HCT116 (cell line): ENCODE results near the gene IGFBP7. TPM values are rescaled to one million over a fixed set of nuclear protein-coding genes. Genes with fewer than 3 reads are reported as not detected.

ENCODE experiments used
- ATAC-seq: fragments of 200-7000 bp; cut with Tn5 transposase; 2 replicates; pipeline ENCODE4 v1.9.1; 2020; ENCODE audit warnings: mild to moderate bottlenecking, moderate library complexity
- BruUV-seq: library from RNA; stranded (reverse); fragments of 400-500 nt; replicated peaks from 2 replicates; lab custom pipeline; 2021; lab: Mats Ljungman, UMichigan
- CTCF ChIA-PET: fragments of 300-600 bp; sonication (Branson Sonifier 250); formaldehyde crosslinking; loops from one replicate; lab custom pipeline; 2021; ENCODE audit warnings: antibody characterized with exemption; lab: Charles Lee
- POLR2A ChIA-PET: fragments of 300-600, 350-600 bp; sonication (Branson Sonifier 250); formaldehyde crosslinking; loops from one replicate; lab custom pipeline; 2021; ENCODE audit warnings: antibody characterized with exemption; lab: Charles Lee
- RAD21 ChIA-PET, 2 experiments: fragments of 300-600 bp; sonication (Branson Sonifier 250); formaldehyde crosslinking; loops; one replicate each; lab custom pipeline; 2023; ENCODE audit warnings: low total read pairs in 2 of 2; ENCODE audit not compliant: uncharacterized antibody in 2 of 2, unreplicated experiment in 2 of 2, low non-redundant PET in 1 of 2; lab: Charles Lee
- DNase-seq: peaks from one replicate; pipeline ENCODE4 v3.0.0-alpha.2; 2010; ENCODE audit warnings: low read depth, low spot score
- H2AFZ ChIP-seq: fragments of 200-600 bp; shearing (Covaris generic), sonication (generic); 2 replicates; pipeline ENCODE4 v1.6.1; 2017; ENCODE audit warnings: low read depth, mixed run types, mixed read lengths, antibody characterized with exemption, low read length; ENCODE audit not compliant: poor library complexity, severe bottlenecking
- H3K27ac ChIP-seq: 2 replicates; pipeline ENCODE4 v1.5.1; 2012; ENCODE audit warnings: low read depth, low read length
- H3K27me3 ChIP-seq: fragments of 200-600 bp; sonication (generic); 2 replicates; pipeline ENCODE4 v1.6.1; 2016; ENCODE audit warnings: mixed run types, low read length, mixed read lengths; ENCODE audit not compliant: insufficient read depth
- H3K36me3 ChIP-seq, 2 experiments: fragments of 200-500 bp in 1 of 2; fragments of 200-600 bp in 1 of 2; sonication (Bioruptor generic) in 1 of 2; sonication (generic) in 1 of 2; 2 replicates each; pipeline versions ENCODE4 v1.5.1 to v1.6.1; 2014 to 2016; ENCODE audit warnings: low read length in 2 of 2, inconsistent platforms in 1 of 2, mixed read lengths in 1 of 2, mixed run types in 1 of 2; ENCODE audit not compliant: insufficient read depth in 2 of 2, control insufficient read depth in 1 of 2
- H3K4me1 ChIP-seq, 2 experiments: fragments of 200-600 bp in 1 of 2; sonication (generic) in 1 of 2; 2 replicates each; pipeline versions ENCODE4 v1.5.1 to v1.6.1; 2012 to 2017; ENCODE audit warnings: low read length in 2 of 2, inconsistent platforms in 1 of 2, mild to moderate bottlenecking in 1 of 2, mixed read lengths in 1 of 2, mixed run types in 1 of 2, moderate library complexity in 1 of 2; ENCODE audit not compliant: insufficient read depth in 2 of 2, control insufficient read depth in 1 of 2
- H3K4me2 ChIP-seq: fragments of 200-600 bp; sonication (generic); 2 replicates; pipeline ENCODE4 v1.6.1; 2017; ENCODE audit warnings: mixed run types, low read length, mixed read lengths
- H3K4me3 ChIP-seq, 2 experiments: fragments of 200-600 bp in 1 of 2; sonication (generic) in 1 of 2; replicated peaks in 1 of 2; 2 replicates each; pipeline ENCODE4 v1.5.1; 2011 to 2016; ENCODE audit warnings: low read length in 2 of 2, control low read depth in 1 of 2, low read depth in 1 of 2, mild to moderate bottlenecking in 1 of 2, mixed read lengths in 1 of 2, mixed run types in 1 of 2
- H3K79me2 ChIP-seq: fragments of 200-600 bp; sonication (generic); 2 replicates; pipeline ENCODE4 v1.6.1; 2017; ENCODE audit warnings: mild to moderate bottlenecking, mixed run types, low read length, moderate library complexity, mixed read lengths; ENCODE audit not compliant: insufficient read depth
- H3K9ac ChIP-seq: fragments of 200-600 bp; sonication (generic); 2 replicates; pipeline ENCODE4 v1.6.1; 2016; ENCODE audit warnings: low read length, mixed read lengths
- H3K9me2 ChIP-seq: fragments of 200-600 bp; sonication (generic), shearing (Covaris generic); 2 replicates; pipeline ENCODE4 v1.6.1; 2017; ENCODE audit warnings: mixed run types, mild to moderate bottlenecking, moderate library complexity; ENCODE audit not compliant: insufficient read depth
- H3K9me3 ChIP-seq, 2 experiments: fragments of 200-500 bp in 1 of 2; fragments of 200-600 bp in 1 of 2; sonication (Bioruptor generic) in 1 of 2; sonication (generic) in 1 of 2; 2 replicates each; pipeline ENCODE4 v1.6.1; 2014 to 2017; ENCODE audit warnings: low read length in 2 of 2, mixed read lengths in 2 of 2, inconsistent platforms in 1 of 2, low read depth in 1 of 2, mild to moderate bottlenecking in 1 of 2, mixed run types in 1 of 2, moderate library complexity in 1 of 2; ENCODE audit not compliant: control insufficient read depth in 1 of 2, insufficient read depth in 1 of 2
- H4K20me1 ChIP-seq: fragments of 200-600 bp; sonication (generic), shearing (Covaris generic); 2 replicates; pipeline ENCODE4 v1.6.1; 2017; ENCODE audit warnings: mixed run types, mild to moderate bottlenecking, moderate library complexity; ENCODE audit not compliant: insufficient read depth
- CEBPB ChIP-seq: IDR thresholded peaks from 2 replicates; pipeline ENCODE4 v1.6.1; 2012; ENCODE audit warnings: low read depth
- EGR1 ChIP-seq: IDR thresholded peaks from 2 replicates; pipeline ENCODE4 v1.6.1; 2012; ENCODE audit warnings: low read depth
- EZH2 ChIP-seq: fragments of 200-600 bp; sonication (generic); IDR thresholded peaks from 2 replicates; pipeline ENCODE4 v1.6.1; 2017; ENCODE audit warnings: antibody characterized with exemption, mixed run types
- FOSL1 ChIP-seq: IDR thresholded peaks from 2 replicates; pipeline ENCODE4 v1.6.1; 2012; ENCODE audit warnings: low read depth
- POLR2AphosphoS5 ChIP-seq: IDR thresholded peaks from 2 replicates; pipeline ENCODE4 v1.6.1; 2011; ENCODE audit warnings: mild to moderate bottlenecking, low read depth, low read length, moderate library complexity
- RAD21 ChIP-seq: IDR thresholded peaks from 2 replicates; pipeline ENCODE4 v1.6.1; 2012; ENCODE audit warnings: low read depth, mild to moderate bottlenecking
- SIN3A ChIP-seq: IDR thresholded peaks from 2 replicates; pipeline ENCODE4 v1.6.1; 2012; ENCODE audit warnings: low read depth
- SRF ChIP-seq: IDR thresholded peaks from 2 replicates; pipeline ENCODE4 v1.6.1; 2012; ENCODE audit warnings: low read depth
- ZFX ChIP-seq: fragments of 450-650 bp; IDR thresholded peaks from 2 replicates; pipeline ENCODE4 v1.6.1; 2017
- intact Hi-C: fragments of 100-400 bp; cut with micrococcal nuclease; formaldehyde crosslinking; loops from 2 replicates; pipeline ENCODE4 v1.10.0; 2022
- total RNA-seq: library from RNA; stranded (reverse); gene quantifications from one replicate; pipeline ENCODE4 v1.2.1, GENCODE V29; 2021; ENCODE audit not compliant: unreplicated experiment
- TF ChIP-seq, protein P1 (sequence below): IDR thresholded peaks from 2 replicates; pipeline ENCODE4 v1.6.1; 2012
- TF ChIP-seq, protein P2 (sequence below), 3 experiments: fragments of 200-600 bp in 1 of 3; sonication (generic) in 1 of 3; IDR thresholded peaks in 2 of 3; conservative IDR thresholded peaks in 1 of 3; 2 replicates each; pipeline ENCODE4 v1.5.1; 2012 to 2017; ENCODE audit warnings: low read depth in 2 of 3, low read length in 2 of 3, antibody characterized with exemption in 1 of 3, borderline replicate concordance in 1 of 3, control low read depth in 1 of 3, mild to moderate bottlenecking in 1 of 3, mixed read lengths in 1 of 3, mixed run types in 1 of 3, moderate library complexity in 1 of 3; ENCODE audit not compliant: insufficient read depth in 1 of 3

Gene IGFBP7
- total RNA-seq, 1 experiment from 2014 or later: 0.91 TPM

DNA sequence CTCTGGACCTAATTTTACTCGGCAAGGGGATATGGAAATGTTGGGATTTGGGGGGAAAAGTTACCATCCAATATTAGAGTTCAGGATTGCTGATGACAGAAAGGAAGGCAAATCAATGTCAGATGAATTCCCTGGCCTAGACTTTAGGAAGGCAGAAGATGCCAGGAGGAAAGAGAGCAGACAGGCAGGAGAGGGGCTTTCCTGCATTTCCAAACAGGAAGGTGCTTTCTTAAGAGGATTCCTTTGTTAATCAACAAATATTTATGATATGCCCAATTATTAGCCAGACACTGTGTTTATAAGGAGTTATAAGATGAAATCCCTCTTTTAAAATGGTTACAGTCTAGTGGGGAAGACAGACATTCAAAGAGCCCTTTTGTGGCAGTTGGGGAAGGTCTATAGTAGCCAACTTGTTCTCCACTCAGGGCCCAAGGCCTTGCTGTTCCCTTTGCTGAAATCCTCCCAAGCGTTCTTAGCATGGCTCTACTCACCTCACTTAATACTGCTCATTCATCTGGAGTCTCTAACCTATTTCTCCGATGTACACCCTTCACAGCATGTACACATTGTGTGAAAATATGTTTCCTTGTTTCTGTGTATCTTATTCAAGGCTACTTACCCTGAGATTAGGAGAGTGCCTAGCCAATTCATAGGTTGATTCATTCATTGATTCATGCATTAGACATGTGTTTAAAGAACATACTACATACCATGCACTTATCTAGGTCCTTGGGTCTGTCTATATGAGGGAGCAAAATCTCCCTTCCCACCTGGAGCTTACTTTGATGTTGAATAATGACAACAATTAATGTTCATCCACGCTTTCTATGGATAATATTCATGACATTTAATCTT is 5.3 kb downstream of the IGFBP7 start:
- no peaks in the 10 kb centered on the region for H3K79me2 ChIP-seq
- RAD21 ChIA-PET: no interaction called here
- intact Hi-C loops: no loop called here
- H3K9me2 ChIP-seq: no peaks in the 10 kb centered on the region
- POLR2A ChIA-PET: no interaction called here
- no peak overlapping the region for H3K4me3 ChIP-seq
- TF ChIP-seq FOSL1 (no peak), EZH2 (no peak), SIN3A (no peak), RAD21 (no peak), EGR1 (no peak), ZFX (no peak), CEBPB (no peak), SRF (no peak), POLR2AphosphoS5 (no peak)
- TF ChIP-seq, protein P1, sequence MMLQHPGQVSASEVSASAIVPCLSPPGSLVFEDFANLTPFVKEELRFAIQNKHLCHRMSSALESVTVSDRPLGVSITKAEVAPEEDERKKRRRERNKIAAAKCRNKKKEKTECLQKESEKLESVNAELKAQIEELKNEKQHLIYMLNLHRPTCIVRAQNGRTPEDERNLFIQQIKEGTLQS: no peak
- TF ChIP-seq, protein P2, sequence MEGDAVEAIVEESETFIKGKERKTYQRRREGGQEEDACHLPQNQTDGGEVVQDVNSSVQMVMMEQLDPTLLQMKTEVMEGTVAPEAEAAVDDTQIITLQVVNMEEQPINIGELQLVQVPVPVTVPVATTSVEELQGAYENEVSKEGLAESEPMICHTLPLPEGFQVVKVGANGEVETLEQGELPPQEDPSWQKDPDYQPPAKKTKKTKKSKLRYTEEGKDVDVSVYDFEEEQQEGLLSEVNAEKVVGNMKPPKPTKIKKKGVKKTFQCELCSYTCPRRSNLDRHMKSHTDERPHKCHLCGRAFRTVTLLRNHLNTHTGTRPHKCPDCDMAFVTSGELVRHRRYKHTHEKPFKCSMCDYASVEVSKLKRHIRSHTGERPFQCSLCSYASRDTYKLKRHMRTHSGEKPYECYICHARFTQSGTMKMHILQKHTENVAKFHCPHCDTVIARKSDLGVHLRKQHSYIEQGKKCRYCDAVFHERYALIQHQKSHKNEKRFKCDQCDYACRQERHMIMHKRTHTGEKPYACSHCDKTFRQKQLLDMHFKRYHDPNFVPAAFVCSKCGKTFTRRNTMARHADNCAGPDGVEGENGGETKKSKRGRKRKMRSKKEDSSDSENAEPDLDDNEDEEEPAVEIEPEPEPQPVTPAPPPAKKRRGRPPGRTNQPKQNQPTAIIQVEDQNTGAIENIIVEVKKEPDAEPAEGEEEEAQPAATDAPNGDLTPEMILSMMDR (IDR thresholded peaks at IDR 0.05 in 2 of 3, conservative IDR thresholded peaks at IDR 0.05 in 1 of 3; ENCODE audit: borderline replicate concordance in 1 of 3, insufficient read depth in 1 of 3, low read depth in 2 of 3, low read length in 2 of 3): no peak
- DNase-seq (no peak), ATAC-seq (no peak)
- H3K9ac ChIP-seq: no peak overlapping the region
- no peak overlapping the region for H3K27ac ChIP-seq
- no peak overlapping the region for H3K4me2 ChIP-seq
- H2AFZ ChIP-seq: no peak overlapping the region
- BruUV-seq: no TSS peak
- H3K36me3 ChIP-seq: no peaks in the 10 kb centered on the region
- no peaks in the 10 kb centered on the region for H4K20me1 ChIP-seq
- H3K4me1 ChIP-seq: no peaks in the 10 kb centered on the region
- CTCF ChIA-PET: no interaction called here
- H3K9me3 ChIP-seq: no peaks in the 10 kb centered on the region
- H3K27me3 ChIP-seq: peaks cover 13% of the 10 kb centered on the region; the same call in 1 of the 2 replicates
